ENCODE measurements around the gene CEP70. TPM values are rescaled to one million over a fixed set of nuclear protein-coding genes. Genes with fewer than 3 reads are reported as not detected.
A peak's percentile ranks its signal among the peaks of the same experiment; 100 is the strongest.
"Not testable (repeated sequence)": the region's sequence is repeated elsewhere in the genome, so short reads cannot be mapped to it uniquely, and the experiment has no call there.

CEP70 gene
- total RNA-seq, 2 donors from 2014 or later: 36.9 to 37.4 TPM

- Histone ChIP-seq H3K4me3 (no peak overlapping the region), H3K27ac (no peak overlapping the region), H3K4me1 (peaks cover 9% of the 10 kb centered on the region), H3K27me3 (no peaks in the 10 kb centered on the region), H3K36me3 (replicated peaks in 1 of 2; ENCODE audit: insufficient read depth in 1 of 2, low read depth in 2 of 2) (peaks cover 0 to 1% of the 10 kb centered on the region in 2 donors), H3K9me3 (no peaks in the 10 kb centered on the region)
- 91 to 95% methylated on average over 3 of the region's 3 CpGs for WGBS, 2 donors
- ATAC-seq: no peak
- no peak for DNase-seq
- intact Hi-C loops (cut with DNase I): no loop called here
- no peak for TF ChIP-seq POLR2A (IDR thresholded peaks at IDR 0.05)
- TF ChIP-seq, protein P1, sequence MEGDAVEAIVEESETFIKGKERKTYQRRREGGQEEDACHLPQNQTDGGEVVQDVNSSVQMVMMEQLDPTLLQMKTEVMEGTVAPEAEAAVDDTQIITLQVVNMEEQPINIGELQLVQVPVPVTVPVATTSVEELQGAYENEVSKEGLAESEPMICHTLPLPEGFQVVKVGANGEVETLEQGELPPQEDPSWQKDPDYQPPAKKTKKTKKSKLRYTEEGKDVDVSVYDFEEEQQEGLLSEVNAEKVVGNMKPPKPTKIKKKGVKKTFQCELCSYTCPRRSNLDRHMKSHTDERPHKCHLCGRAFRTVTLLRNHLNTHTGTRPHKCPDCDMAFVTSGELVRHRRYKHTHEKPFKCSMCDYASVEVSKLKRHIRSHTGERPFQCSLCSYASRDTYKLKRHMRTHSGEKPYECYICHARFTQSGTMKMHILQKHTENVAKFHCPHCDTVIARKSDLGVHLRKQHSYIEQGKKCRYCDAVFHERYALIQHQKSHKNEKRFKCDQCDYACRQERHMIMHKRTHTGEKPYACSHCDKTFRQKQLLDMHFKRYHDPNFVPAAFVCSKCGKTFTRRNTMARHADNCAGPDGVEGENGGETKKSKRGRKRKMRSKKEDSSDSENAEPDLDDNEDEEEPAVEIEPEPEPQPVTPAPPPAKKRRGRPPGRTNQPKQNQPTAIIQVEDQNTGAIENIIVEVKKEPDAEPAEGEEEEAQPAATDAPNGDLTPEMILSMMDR (IDR thresholded peaks at IDR 0.05): no peak
Measured at GRCh38 chr3:138493804-138494606, 100.1 kb downstream of the CEP70 start.

GRCh38 chr3:138492980-138493675 lies 100.9 kb downstream of the CEP70 start:
- 90 to 100% methylated on average over 1 to 4 of the region's 4 CpGs for WGBS, 2 donors
- ATAC-seq (no peak), DNase-seq (no peak)
- intact Hi-C loops (cut with DNase I): no loop called here
- H3K4me1 ChIP-seq: peaks cover 9% of the 10 kb centered on the region
- no peaks in the 10 kb centered on the region for H3K27me3 ChIP-seq
- H3K27ac ChIP-seq: no peak overlapping the region
- H3K4me3 ChIP-seq: no peak overlapping the region
- H3K36me3 ChIP-seq (replicated peaks in 1 of 2; ENCODE audit: insufficient read depth in 1 of 2, low read depth in 2 of 2): peaks cover 0 to 1% of the 10 kb centered on the region in 2 donors
- no peaks in the 10 kb centered on the region for H3K9me3 ChIP-seq
- TF ChIP-seq POLR2A (IDR thresholded peaks at IDR 0.05): no peak

DNA sequence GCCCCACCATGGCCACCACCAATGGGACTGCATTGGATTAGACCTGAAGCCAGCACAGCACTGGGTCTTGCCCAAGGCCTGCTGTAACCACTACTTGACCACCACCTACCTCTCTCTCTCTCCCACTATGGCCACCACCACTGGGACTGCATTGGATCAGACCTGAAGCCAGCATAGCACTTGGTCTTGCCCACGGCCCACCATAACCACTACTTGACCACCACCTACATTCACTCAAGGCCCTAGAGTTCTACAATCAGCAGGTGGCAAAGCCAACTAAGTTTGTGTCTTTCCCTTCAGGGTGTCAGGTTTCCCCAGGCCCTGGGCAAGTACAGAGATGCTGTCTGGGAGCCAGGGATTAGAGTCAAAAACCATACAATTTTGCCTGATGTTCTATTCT lies 102.1 kb downstream of the CEP70 start:
- H3K4me1 ChIP-seq: peaks cover 8% of the 10 kb centered on the region
- peaks cover 0 to 4% (median 0%) of the 10 kb centered on the region in 3 donors for H3K9me3 ChIP-seq
- H3K36me3 ChIP-seq (replicated peaks in 1 of 2; ENCODE audit: insufficient read depth in 1 of 2, low read depth in 2 of 2): peaks cover 0 to 1% of the 10 kb centered on the region in 2 donors
- no peaks in the 10 kb centered on the region for H3K27me3 ChIP-seq
- DNase-seq (no peak), ATAC-seq (no peak)
- H3K27ac ChIP-seq: no peak overlapping the region
- H3K4me3 ChIP-seq: no peak overlapping the region
- 100% methylated on average over 1 of the region's 1 CpG for WGBS, 2 donors
- intact Hi-C loops (cut with DNase I): no loop called here
- TF ChIP-seq POLR2A (IDR thresholded peaks at IDR 0.05): no peak
- TF ChIP-seq, protein P1 (IDR thresholded peaks at IDR 0.05): no peak

DNA sequence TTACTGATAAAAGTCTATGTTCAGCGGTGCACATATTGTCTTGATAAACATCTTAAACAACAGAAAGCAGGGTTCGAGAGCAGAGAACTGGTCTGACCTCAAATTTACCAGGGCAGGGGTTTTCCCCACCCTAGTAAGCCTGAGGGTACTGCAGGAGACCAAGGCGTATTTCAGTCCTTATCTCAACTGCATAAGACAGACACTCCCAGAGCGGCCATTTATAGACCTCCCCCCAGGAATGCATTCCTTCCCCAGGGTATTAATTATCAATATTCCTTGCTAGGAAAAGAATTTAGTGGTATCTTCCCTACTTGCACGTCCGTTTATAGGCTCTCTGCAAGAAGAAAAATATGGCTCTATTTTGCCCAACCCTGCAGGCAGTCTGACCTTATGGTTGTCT lies 107.5 kb downstream of the CEP70 start:
- H3K36me3 ChIP-seq (replicated peaks in 1 of 2; ENCODE audit: insufficient read depth in 1 of 2, low read depth in 2 of 2); ATAC-seq; H3K27me3 ChIP-seq; DNase-seq; intact Hi-C loops (cut with DNase I); H3K4me3 ChIP-seq; H3K27ac ChIP-seq; H3K4me1 ChIP-seq: not testable (repeated sequence)
- WGBS, 2 donors: 86 to 95% methylated on average over 6 of the region's 6 CpGs
- peaks cover 0 to 10% (median 0%) of the 10 kb centered on the region in 3 donors for H3K9me3 ChIP-seq

- H3K27ac ChIP-seq; H3K4me3 ChIP-seq; intact Hi-C loops (cut with DNase I); ATAC-seq; H3K27me3 ChIP-seq; H3K4me1 ChIP-seq; H3K36me3 ChIP-seq (replicated peaks in 1 of 2; ENCODE audit: insufficient read depth in 1 of 2, low read depth in 2 of 2); DNase-seq: not testable (repeated sequence)
- peaks cover 0 to 10% (median 0%) of the 10 kb centered on the region in 3 donors for H3K9me3 ChIP-seq
- 93 to 95% methylated on average over 3 to 15 of the region's 17 CpGs for WGBS, 2 donors
Measured at GRCh38 chr3:138484672-138485071, 109.4 kb downstream of the CEP70 start.

GRCh38 chr3:138479438-138479863 lies 114.6 kb downstream of the CEP70 start:
- Histone ChIP-seq H3K9me3 (no peaks in the 10 kb centered on the region), H3K27ac (no peak overlapping the region), H3K27me3 (no peaks in the 10 kb centered on the region), H3K4me1 (no peaks in the 10 kb centered on the region), H3K36me3 (replicated peaks in 1 of 2; ENCODE audit: insufficient read depth in 1 of 2, low read depth in 2 of 2) (no peaks in the 10 kb centered on the region), H3K4me3 (no peak overlapping the region)
- peak; percentile 55 for ATAC-seq
- TF ChIP-seq, protein P1 (IDR thresholded peaks at IDR 0.05): peak; percentile 8 to 69 (median 51)
- TF ChIP-seq POLR2A (IDR thresholded peaks at IDR 0.05): no peak
- DNase-seq: peak; percentile 31 to 60 (median 34)
- intact Hi-C loops (cut with DNase I): no loop called here
- WGBS, 2 donors: 30 to 50% methylated on average over 4 of the region's 4 CpGs

Data from body of pancreas (tissue), 4 donors.